Activated T-helper 1 cell treated with Interleukin-2 at 50 U/mL for 16 hours (primary cell): Measurements from ENCODE around the gene OR13J1.
"Not testable (repeated sequence)": the region's sequence is repeated elsewhere in the genome, so short reads cannot be mapped to it uniquely, and the experiment has no call there.

Experiments used
- DNase-seq: peaks from one replicate; pipeline ENCODE4 v3.0.0-alpha.2; 2020; ENCODE audit warnings: low read depth

OR13J1 gene

DNA sequence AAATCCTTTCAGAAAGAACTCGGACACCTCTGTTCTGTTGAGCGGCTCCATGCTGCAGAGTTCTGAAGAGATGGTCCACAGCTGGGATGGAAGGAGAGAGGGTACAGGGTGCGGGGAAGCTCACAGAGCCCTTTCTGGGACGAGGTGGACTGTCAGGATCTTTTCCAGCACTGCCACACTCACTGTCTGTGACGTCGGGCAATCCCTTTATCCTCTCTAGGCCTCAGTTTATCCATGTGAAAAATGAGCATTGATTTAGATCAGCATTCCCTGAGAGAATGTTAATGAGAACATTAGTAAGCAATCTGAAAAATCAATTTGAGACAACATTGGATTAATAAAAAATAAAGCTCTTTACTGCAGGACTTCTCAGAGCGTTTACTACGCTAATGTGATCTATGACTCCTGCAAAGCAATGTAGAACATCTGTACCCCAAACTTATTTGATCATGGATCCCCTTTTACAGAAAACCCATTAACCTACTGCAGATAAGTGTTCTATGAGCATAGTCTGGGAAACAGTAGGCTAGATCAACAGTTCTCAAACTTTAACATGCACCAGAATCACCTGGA, at the start of gene OR13J1:
Gene OR13J1 (minus strand): TSS at position 51 of the 573 bp plus-strand sequence. CDS start 0 bp downstream, at position 51.
- DNase-seq: no peak

- no peak for DNase-seq
These were observed 49.2 kb upstream of the OR13J1 start for GRCh38 chr9:35919212-35920008.

GRCh38 chr9:35918780-35919179, 48.6 kb upstream of the OR13J1 start:
- DNase-seq: no peak

GRCh38 chr9:35917261-35917660, 47.1 kb upstream of the OR13J1 start:
- DNase-seq: no peak

DNA sequence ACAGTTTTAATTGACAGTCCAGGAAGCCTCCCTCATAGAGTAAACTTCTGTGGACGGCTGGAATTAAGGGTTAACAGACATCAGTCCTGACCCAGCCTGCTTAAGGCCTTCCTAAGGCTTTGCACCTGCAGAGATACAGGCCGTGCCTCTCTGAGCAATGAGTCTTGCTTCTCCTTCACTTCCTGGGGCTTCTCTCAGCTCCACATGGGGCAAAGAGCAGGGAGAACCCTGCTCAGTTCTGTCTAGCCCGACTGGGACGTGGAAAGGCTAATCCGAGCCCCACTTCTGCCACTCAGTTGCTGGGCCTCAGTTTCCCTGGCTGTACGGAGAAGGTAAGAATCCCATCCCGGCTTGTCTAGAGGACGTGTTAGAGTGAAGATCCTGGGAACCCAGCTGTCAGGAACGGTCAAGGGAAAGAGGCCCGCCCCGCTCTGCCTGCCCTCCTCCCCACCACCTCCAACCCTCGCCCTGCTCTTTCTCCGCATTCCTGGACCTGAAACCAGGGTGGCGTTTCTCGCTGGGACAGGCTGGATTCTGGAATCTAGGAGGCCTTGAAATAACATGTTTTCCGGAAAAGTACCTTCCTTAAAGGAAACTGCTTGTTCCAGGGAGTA, 45.6 kb upstream of the OR13J1 start:
- DNase-seq: no peak

GRCh38 chr9:35914301-35914807, 44.2 kb upstream of the OR13J1 start:
- DNase-seq: no peak

DNA sequence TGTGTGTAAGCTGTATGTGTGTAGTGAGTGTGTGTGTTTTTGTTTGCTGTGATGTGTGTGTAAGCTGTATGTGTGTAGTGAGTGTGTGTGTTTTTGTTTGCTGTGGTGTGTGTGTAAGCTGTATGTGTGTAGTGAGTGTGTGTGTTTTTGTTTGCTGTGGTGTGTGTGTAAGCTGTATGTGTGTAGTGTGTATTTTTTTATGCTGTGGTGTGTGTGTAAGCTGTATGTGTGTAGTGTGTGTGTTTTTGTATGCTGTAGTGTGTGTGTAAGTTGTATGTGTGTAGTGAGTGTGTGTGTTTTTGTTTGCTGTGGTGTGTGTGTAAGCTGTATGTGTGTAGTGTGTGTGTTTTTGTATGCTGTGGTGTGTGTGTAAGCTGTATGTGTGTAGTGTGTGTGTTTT, 43.2 kb upstream of the OR13J1 start:
- DNase-seq: not testable (repeated sequence)

DNA sequence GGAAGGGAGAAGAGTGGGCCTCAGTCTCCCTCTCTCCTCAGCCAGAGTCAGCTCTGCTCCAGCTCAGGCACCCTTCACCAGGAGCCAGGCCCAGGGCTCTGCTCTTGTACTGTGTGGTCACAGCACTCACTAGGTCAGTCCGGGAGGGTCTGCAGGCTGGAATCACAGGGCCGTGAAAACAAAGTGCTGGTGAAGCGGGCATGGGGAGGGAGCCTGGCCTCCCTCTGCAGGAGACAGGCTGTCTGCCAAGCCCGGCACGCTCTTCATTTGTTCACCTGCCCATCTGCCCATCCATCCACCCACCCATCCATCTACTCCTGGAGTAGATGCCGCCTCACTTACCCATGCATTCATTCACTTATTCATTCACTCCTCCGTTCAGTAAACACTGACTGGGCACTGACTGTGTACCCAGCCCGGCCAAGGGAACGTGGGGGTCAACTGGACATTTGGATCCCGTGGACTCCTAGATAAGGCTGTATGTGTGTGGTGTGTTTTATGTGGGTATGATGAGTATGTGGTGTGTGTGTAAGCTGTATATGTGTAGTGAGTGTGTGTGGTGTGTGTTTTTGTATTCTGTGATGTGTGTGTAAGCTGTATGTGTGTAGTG, 42.7 kb upstream of the OR13J1 start:
- DNase-seq: no peak

DNA sequence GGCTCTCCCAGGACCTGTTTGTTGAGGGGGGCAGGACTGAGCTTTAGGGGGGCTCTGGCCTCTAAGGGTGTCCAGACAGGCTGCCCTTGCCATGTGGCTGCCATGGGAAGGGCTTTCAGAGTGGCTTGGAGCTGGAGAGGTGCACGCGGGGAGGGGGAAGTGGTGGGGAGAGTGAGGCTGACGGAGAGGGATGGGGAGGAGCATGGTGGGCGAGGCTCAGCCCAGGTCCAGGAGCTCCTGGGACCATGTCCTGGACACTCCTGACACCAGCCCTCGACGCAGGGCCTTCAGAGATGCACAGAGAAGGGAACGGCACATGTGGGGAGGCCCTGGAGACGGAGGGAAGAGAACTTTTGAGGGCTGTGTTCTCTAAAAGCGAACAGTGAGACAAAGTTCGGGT, 41.5 kb upstream of the OR13J1 start:
- DNase-seq: no peak

GRCh38 chr9:35910613-35911359, 40.6 kb upstream of the OR13J1 start:
- DNase-seq: no peak

DNA sequence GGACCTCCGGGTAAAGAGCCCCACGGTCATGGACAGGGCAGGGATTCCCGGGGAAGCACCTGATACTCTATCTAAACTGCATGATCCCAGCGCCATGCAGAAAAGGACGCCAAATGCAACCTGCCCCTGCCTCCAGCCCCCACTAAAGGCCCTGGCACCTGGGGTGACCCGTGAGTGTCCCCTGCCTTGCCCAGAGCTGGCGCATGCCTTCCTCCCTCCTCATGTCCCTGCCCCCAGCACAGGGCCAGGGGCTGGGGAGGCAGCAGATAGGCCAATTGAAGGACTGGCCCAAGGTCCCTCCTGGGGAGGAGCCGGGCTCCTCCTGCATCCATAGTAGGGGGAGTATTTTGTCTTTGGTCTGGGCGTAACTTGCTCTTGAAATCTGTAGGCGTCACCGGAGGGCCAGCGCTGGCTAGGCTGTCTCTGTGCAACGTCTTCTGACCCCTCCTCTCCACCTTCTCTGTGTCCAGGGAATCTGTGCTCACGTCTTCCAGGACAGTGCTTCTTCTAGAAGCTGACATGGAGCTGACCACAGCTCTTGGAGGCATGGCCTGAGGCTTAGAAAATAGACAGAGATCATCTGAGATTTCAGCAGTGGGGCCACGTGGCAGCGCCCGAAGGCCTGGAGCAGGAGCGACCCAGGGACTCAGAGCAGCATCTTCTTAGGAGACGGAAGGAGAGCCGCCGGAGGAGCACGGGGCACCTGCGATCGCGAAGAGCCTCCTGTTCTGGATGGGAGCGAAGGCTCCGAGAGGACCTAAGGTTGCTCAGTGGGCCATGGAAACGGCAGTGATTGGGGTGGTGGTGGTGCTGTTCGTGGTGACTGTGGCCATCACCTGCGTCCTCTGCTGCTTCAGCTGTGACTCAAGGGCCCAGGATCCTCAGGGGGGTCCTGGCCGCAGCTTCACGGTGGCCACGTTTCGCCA, 39.7 kb upstream of the OR13J1 start:
- DNase-seq: no peak

DNA sequence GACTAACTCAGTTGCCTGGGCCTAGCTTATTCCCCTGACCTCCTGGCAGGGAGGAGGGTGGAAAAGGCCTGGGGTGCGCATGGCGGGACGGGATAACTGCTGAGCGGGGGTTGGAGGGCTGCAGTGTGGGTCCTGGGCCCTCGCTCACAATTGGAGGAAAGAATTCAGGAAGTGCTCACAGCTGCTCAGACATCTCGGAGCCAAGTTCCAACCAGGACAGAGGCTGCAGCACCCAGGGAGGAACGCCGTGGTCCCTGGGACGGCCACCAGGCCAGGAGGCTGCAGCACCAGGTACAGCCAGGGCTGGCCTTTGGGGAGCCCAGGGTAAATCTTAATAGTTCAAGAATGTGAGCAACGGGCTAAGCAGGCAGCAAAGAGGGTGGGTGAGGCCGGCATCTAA, 39.1 kb upstream of the OR13J1 start, which contains the start of gene SPAAR:
Gene SPAAR (plus strand): TSS at position 217 of the 400 bp plus-strand sequence. CDS start 974 bp downstream, outside the sequence.
- DNase-seq: no peak

DNA sequence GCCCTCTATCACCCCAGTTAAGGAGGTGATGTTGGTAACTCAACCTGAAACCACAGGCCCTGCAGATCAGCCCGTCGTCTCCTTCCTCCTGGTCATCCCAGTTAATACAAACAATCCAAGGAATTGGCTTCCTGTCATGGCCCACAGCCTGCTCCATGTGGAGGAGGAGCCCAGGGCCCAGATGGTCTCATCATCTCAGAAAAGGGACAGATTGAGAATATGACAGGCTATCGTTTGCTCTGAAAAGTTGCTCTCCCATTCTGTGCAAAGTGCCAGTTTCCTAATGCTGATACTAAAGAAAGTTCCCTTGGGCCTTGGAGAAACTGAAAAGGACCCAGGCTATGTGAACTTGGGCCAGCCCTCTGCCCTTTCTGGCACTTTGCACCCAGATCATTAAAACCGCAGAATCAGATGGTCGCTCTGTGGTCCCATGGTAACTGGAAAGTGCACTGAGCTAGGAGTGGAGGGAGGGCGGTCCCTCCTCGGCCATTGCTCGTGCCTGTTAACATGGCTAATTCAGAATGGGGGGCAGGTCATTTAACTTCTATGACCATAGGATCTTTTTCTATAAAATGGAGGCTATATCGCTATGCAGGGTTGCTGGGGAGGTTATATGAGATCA, 38.4 kb upstream of the OR13J1 start:
- no peak for DNase-seq

- DNase-seq: no peak
These were observed 37.7 kb upstream of the OR13J1 start for GRCh38 chr9:35907711-35908503.

GRCh38 chr9:35906923-35907699, 36.9 kb upstream of the OR13J1 start:
- DNase-seq: no peak

DNA sequence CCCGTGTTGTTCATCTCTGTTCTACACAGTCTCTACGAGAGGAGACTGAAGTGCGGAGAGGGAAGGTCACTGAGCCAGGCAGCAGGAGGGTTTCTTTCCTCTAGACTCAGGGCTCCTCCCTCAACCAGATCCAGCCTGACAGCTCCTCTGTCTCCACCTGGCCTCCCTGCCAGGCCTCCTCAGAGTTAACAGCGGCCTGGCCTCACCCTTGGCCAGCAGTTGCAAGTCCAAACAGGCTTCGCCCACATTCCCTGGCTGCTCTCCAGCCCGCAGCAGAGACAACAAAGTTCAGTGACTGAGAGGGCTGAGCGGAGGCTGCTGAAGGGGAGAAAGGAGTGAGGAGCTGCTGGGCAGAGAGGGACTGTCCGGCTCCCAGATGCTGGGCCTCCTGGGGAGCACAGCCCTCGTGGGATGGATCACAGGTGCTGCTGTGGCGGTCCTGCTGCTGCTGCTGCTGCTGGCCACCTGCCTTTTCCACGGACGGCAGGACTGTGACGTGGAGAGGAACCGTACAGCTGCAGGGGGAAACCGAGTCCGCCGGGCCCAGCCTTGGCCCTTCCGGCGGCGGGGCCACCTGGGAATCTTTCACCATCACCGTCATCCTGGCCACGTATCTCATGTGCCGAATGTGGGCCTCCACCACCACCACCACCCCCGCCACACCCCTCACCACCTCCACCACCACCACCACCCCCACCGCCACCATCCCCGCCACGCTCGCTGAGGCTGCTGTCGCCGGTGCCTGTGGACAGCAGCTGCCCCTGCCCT, 35.9 kb upstream of the OR13J1 start, which contains the start of gene HRCT1:
Gene HRCT1 (plus strand): TSS at position 291 of the 768 bp plus-strand sequence. CDS start 86 bp downstream, at position 377.
- DNase-seq: no peak

DNA sequence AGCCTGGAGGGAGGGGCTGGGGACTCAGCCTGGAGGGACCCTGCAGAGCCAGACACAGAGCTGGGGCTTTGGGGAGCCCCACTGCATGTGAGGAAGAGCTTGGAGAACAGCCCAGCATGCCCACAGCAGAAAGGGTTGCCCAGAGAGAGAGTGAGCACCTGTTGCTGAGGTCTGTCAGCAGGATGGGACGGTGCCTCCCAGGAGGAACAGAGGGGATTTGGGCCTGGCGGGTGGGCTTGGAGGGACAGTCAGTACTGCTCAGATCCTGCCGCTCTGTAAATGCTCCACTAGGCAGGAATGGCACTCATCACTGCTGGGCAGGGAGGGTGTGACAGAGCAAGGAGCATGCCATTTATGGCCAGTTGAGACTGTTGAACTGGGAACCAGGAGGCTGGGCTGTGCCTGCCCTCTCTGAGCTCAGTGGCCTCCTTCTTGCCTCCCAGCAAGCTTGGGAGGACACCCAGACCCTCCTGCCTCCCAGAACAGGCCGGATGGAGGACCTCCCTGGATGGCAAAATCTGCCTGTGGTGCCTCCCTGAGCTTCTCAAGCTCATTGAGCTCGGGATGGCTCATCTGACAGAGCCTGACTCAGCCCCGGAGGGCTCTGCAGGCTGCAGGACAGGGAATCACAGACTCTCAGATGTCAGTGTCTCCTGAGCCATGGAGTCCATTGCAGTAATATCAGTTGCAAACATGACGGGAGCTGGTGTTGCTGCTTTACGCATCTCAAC, 35.0 kb upstream of the OR13J1 start:
- no peak for DNase-seq
